H1 (cell line): ENCODE results near the gene MIEF2. TPM values are rescaled to one million over a fixed set of nuclear protein-coding genes. Genes with fewer than 3 reads are reported as not detected.

Experiments used
- CTCF ChIA-PET: fragments of 300-600 bp; sonication (Branson Sonifier 250); formaldehyde crosslinking; loops from one replicate; lab custom pipeline; 2021; ENCODE audit not compliant: partially characterized antibody; lab: Charles Lee
- POLR2A ChIA-PET: fragments of 300-600 bp; sonication (Branson Sonifier 250); formaldehyde crosslinking; loops from one replicate; lab custom pipeline; 2021; ENCODE audit warnings: inconsistent platforms; ENCODE audit not compliant: partially characterized antibody; lab: Charles Lee
- DNase-seq, 2 experiments: peaks; one replicate each; pipeline versions ENCODE4 v3.0.0 to v3.0.0-alpha.2; 2010 to 2022; ENCODE audit warnings: low spot score in 2 of 2, low read depth in 1 of 2, mixed read lengths in 1 of 2
- FAIRE-seq: peaks from 2 replicates; lab custom pipeline; 2011; peaks lifted over from hg19 to GRCh38; lab: Jason Lieb, UNC
- H2AFZ ChIP-seq: 2 replicates; pipeline ENCODE4 v1.8.1; 2012; ENCODE audit warnings: low read length, inconsistent platforms
- H2AK5ac ChIP-seq: 2 replicates; pipeline ENCODE4 v1.6.1; 2013; ENCODE audit warnings: low read depth, low read length
- H2BK120ac ChIP-seq: replicated peaks from 2 replicates; pipeline ENCODE3; 2013; ENCODE audit warnings: low read depth, low read length, inconsistent platforms
- H2BK12ac ChIP-seq: 2 replicates; pipeline ENCODE4 v1.6.1; 2013; ENCODE audit warnings: low read depth, low read length
- H2BK15ac ChIP-seq: 2 replicates; pipeline ENCODE4 v1.6.1; 2013; ENCODE audit warnings: low read length
- H2BK20ac ChIP-seq: 2 replicates; pipeline ENCODE4 v1.6.1; 2013; ENCODE audit warnings: low read length
- H2BK5ac ChIP-seq: 2 replicates; pipeline ENCODE4 v1.6.1; 2013; ENCODE audit warnings: low read depth, low read length
- H3K14ac ChIP-seq: 2 replicates; pipeline ENCODE4 v1.6.1; 2013; ENCODE audit warnings: inconsistent platforms; ENCODE audit not compliant: insufficient read length
- H3K18ac ChIP-seq: 2 replicates; pipeline ENCODE4 v1.6.1; 2013; ENCODE audit warnings: low read length; ENCODE audit errors: extremely low read depth
- H3K23ac ChIP-seq: 2 replicates; pipeline ENCODE4 v1.6.1; 2013; ENCODE audit warnings: inconsistent platforms; ENCODE audit not compliant: insufficient read length
- H3K23me2 ChIP-seq: 2 replicates; pipeline ENCODE4 v1.6.1; 2013; ENCODE audit warnings: low read depth, low read length
- H3K27ac ChIP-seq: 2 replicates; pipeline ENCODE4 v1.6.1; 2011; ENCODE audit warnings: low read depth, low read length, inconsistent platforms
- H3K27me3 ChIP-seq, 4 experiments: replicated peaks in 1 of 4; 1 replicate in 1 of 4; 2 replicates in 3 of 4; pipeline versions ENCODE4 v1.6.1 to v1.8.1; 2011 to 2013; ENCODE audit warnings: low read length in 3 of 4, mild to moderate bottlenecking in 3 of 4, inconsistent platforms in 2 of 4, mixed read lengths in 2 of 4, moderate library complexity in 1 of 4; ENCODE audit not compliant: control insufficient read depth in 3 of 4, insufficient read depth in 3 of 4; ENCODE audit errors: extremely low read depth in 1 of 4
- H3K36me3 ChIP-seq, 4 experiments: 2 replicates each; pipeline versions ENCODE4 v1.6.1 to v1.8.1; 2011 to 2013; ENCODE audit warnings: mild to moderate bottlenecking in 4 of 4, low read length in 3 of 4, moderate library complexity in 2 of 4, control low read depth in 1 of 4, inconsistent platforms in 1 of 4; ENCODE audit not compliant: insufficient read depth in 4 of 4, control insufficient read depth in 2 of 4
- H3K4ac ChIP-seq: replicated peaks from 2 replicates; pipeline ENCODE3; 2013; ENCODE audit warnings: low read length, low read depth, mixed read lengths, inconsistent platforms; ENCODE audit not compliant: insufficient read length
- H3K4me1 ChIP-seq, 4 experiments: replicated peaks in 1 of 4; 1 replicate in 1 of 4; 2 replicates in 3 of 4; pipeline versions ENCODE4 v1.6.1 to v1.8.1; 2011 to 2013; ENCODE audit warnings: low read length in 3 of 4, inconsistent platforms in 2 of 4, mixed read lengths in 1 of 4; ENCODE audit not compliant: insufficient read depth in 4 of 4, control insufficient read depth in 3 of 4
- H3K4me2 ChIP-seq, 2 experiments: 2 replicates each; pipeline versions ENCODE4 v1.6.1 to v1.8.1; 2011 to 2013; ENCODE audit warnings: low read depth in 2 of 2, low read length in 2 of 2, control low read depth in 1 of 2, inconsistent platforms in 1 of 2, mild to moderate bottlenecking in 1 of 2; ENCODE audit not compliant: insufficient read depth in 1 of 2
- H3K4me3 ChIP-seq, 4 experiments: fragments of 200-600, 300-600 bp in 1 of 4; sonication (generic), shearing (Covaris generic), sonication (Bioruptor Twin) in 1 of 4; 2 replicates each; pipeline versions ENCODE4 v1.5.1 to v1.8.1; 2011 to 2016; ENCODE audit warnings: low read length in 4 of 4, low read depth in 3 of 4, control low read depth in 2 of 4, inconsistent platforms in 2 of 4, mild to moderate bottlenecking in 2 of 4, mixed read lengths in 1 of 4, moderate library complexity in 1 of 4; ENCODE audit not compliant: insufficient read depth in 2 of 4; ENCODE audit errors: extremely low read depth in 1 of 4
- H3K56ac ChIP-seq: replicated peaks from 2 replicates; pipeline ENCODE3; 2013; ENCODE audit warnings: low read depth, mild to moderate bottlenecking, mixed read lengths, low read length, inconsistent platforms; ENCODE audit not compliant: insufficient read length
- H3K79me1 ChIP-seq: 2 replicates; pipeline ENCODE4 v1.6.1; 2013; ENCODE audit warnings: low read depth, low read length, control low read depth
- H3K79me2 ChIP-seq, 2 experiments: 2 replicates each; pipeline versions ENCODE4 v1.6.1 to v1.8.1; 2012 to 2013; ENCODE audit warnings: low read length in 2 of 2, mild to moderate bottlenecking in 2 of 2, inconsistent platforms in 1 of 2; ENCODE audit not compliant: insufficient read depth in 2 of 2, control insufficient read depth in 1 of 2
- H3K9ac ChIP-seq, 4 experiments: replicated peaks in 1 of 4; 1 replicate in 1 of 4; 2 replicates in 3 of 4; pipeline versions ENCODE4 v1.6.1 to v1.8.1; 2011 to 2013; ENCODE audit warnings: low read depth in 3 of 4, low read length in 3 of 4, control low read depth in 2 of 4, mild to moderate bottlenecking in 2 of 4, moderate library complexity in 2 of 4, inconsistent platforms in 1 of 4; ENCODE audit errors: extremely low read depth in 1 of 4
- H3K9me3 ChIP-seq, 2 experiments: 2 replicates each; pipeline versions ENCODE4 v1.6.1 to v1.8.1; 2012 to 2013; ENCODE audit warnings: mild to moderate bottlenecking in 2 of 2, moderate library complexity in 2 of 2, control low read depth in 1 of 2, inconsistent platforms in 1 of 2, low read depth in 1 of 2, low read length in 1 of 2, mixed read lengths in 1 of 2; ENCODE audit not compliant: insufficient read depth in 2 of 2
- H4K20me1 ChIP-seq, 2 experiments: replicated peaks in 1 of 2; 2 replicates each; pipeline versions ENCODE3 to v1.8.1; 2011 to 2013; ENCODE audit warnings: inconsistent platforms in 2 of 2, low read length in 2 of 2, mild to moderate bottlenecking in 1 of 2; ENCODE audit not compliant: insufficient read depth in 2 of 2, control insufficient read depth in 1 of 2
- H4K5ac ChIP-seq: 2 replicates; pipeline ENCODE4 v1.6.1; 2013; ENCODE audit warnings: low read length, low read depth, mixed read lengths, inconsistent platforms; ENCODE audit not compliant: insufficient read length
- H4K8ac ChIP-seq: 2 replicates; pipeline ENCODE4 v1.8.0; 2013; ENCODE audit warnings: mild to moderate bottlenecking, moderate library complexity, low read length, inconsistent platforms; ENCODE audit not compliant: insufficient read depth; ENCODE audit errors: extremely low read depth
- H4K91ac ChIP-seq: replicated peaks from 2 replicates; pipeline ENCODE3; 2013; ENCODE audit warnings: low read length, mixed read lengths, inconsistent platforms; ENCODE audit not compliant: insufficient read length
- CBX8 ChIP-seq: fragments of 300-800, 300-1000 bp; sonication (generic); IDR thresholded peaks from 2 replicates; pipeline ENCODE4 v1.7.1; 2016; ENCODE audit warnings: low read depth, low read length, borderline replicate concordance
- CHD2 ChIP-seq: IDR thresholded peaks from 2 replicates; pipeline ENCODE4 v1.6.1; 2012; ENCODE audit warnings: low read length, improper control_type of control experiment
- CTBP2 ChIP-seq: IDR thresholded peaks from 2 replicates; pipeline ENCODE4 v1.7.0; 2011; ENCODE audit warnings: borderline replicate concordance, mild to moderate bottlenecking, moderate library complexity, mixed read lengths, low read length; ENCODE audit not compliant: insufficient read depth, insufficient read length
- GTF2F1 ChIP-seq: IDR thresholded peaks from 2 replicates; pipeline ENCODE4 v1.6.1; 2012; ENCODE audit warnings: low read depth, low read length, improper control_type of control experiment, borderline replicate concordance
- HDAC2 ChIP-seq, 2 experiments: fragments of 300-600 bp in 1 of 2; sonication (generic) in 1 of 2; IDR thresholded peaks; 2 replicates each; pipeline ENCODE4 v1.6.1; 2011 to 2012; ENCODE audit warnings: low read depth in 2 of 2, low read length in 2 of 2, mild to moderate bottlenecking in 2 of 2, moderate library complexity in 2 of 2, borderline replicate concordance in 1 of 2, inconsistent platforms in 1 of 2
- JUND ChIP-seq: IDR thresholded peaks from 2 replicates; pipeline ENCODE4 v1.6.1; 2011; ENCODE audit warnings: mild to moderate bottlenecking, improper control_type of control experiment, low read length
- MAFK ChIP-seq: IDR thresholded peaks from 2 replicates; pipeline ENCODE4 v1.6.1; 2012; ENCODE audit warnings: low read depth, mild to moderate bottlenecking, improper control_type of control experiment, low read length
- MAX ChIP-seq: IDR thresholded peaks from 2 replicates; pipeline ENCODE4 v1.6.1; 2012; ENCODE audit warnings: inconsistent platforms
- RFX5 ChIP-seq: IDR thresholded peaks from 2 replicates; pipeline ENCODE4 v1.6.1; 2011; ENCODE audit warnings: low read depth, low read length, improper control_type of control experiment, borderline replicate concordance
- SIRT6 ChIP-seq: IDR thresholded peaks from one replicate; pipeline ENCODE4 v1.7.1; 2012; ENCODE audit warnings: low read length, inconsistent platforms
- TBP ChIP-seq: IDR thresholded peaks from 2 replicates; pipeline ENCODE4 v1.6.1; 2011; ENCODE audit warnings: low read depth, low read length, improper control_type of control experiment
- YY1 ChIP-seq: IDR thresholded peaks from 2 replicates; pipeline ENCODE4 v1.6.1; 2011; ENCODE audit warnings: low read depth, mild to moderate bottlenecking, low read length
- WGBS, 2 experiments: shearing (Covaris generic) in 1 of 2; methylation state at CpG; one replicate each; pipeline versions ENCODE4 v1.1.6 to v1.1.7; 2013 to 2015; ENCODE audit warnings: low lambda C conversion rate in 2 of 2, mixed read lengths in 2 of 2, inconsistent platforms in 1 of 2, low coverage in 1 of 2, missing lambda C conversion rate in 1 of 2; ENCODE audit not compliant: insufficient replicate concordance in 2 of 2, insufficient coverage in 1 of 2, insufficient read length in 1 of 2; ENCODE audit errors: extremely low coverage in 1 of 2, missing lambda C conversion rate in 1 of 2; 5-methylcytosine and 5-hydroxymethylcytosine counted together
- polyA plus RNA-seq, 7 experiments: library from polyadenylated mRNA; depleted of rRNA in 3 of 7; stranded (reverse) in 5 of 7; unstranded in 2 of 7; fragments of >200 nt in 5 of 7; fragments of 200-250 nt in 2 of 7; gene quantifications; 1 replicate in 5 of 7; 2 replicates in 1 of 7; 4 replicates in 1 of 7; pipeline versions ENCODE4 v1.2.1 to v1.2.3, GENCODE V29; 2011 to 2013; ENCODE audit warnings: missing spikeins in 2 of 7, mixed read lengths in 2 of 7
- total RNA-seq: library from RNA; stranded (reverse); fragmentation: NEBNext Ultra II Directional; extraction: Animal tissue kit (Norgen Biotek cat#: 25700); gene quantifications from 2 replicates; pipeline ENCODE4 v1.2.1, GENCODE V29; 2021

The MIEF2 gene
- total and polyA plus RNA-seq, 2 of the 8 experiments (the other 6 are each of a cell fraction or from before 2014, with no cell fraction given) = 9.9 to 24.9 TPM

DNA sequence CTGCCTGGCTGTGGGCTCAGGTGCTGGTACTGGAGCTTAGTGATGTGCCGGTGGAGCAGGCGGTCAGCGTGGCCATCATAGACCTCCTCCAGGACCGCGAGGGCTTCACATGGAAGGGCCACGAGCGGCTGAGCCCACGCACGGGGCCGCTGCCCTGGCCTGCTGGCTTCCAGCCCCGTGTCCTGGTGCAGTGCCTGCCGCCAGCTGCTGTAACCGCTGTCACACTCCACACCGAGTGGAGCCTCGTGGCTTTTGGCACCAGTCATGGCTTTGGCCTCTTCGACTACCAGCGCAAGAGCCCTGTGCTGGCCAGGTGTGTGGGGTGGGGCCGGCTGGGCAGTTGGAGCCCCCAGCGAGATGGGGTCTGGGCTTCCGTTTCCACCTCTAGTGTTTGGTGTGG is 23.0 kb upstream of the MIEF2 start:
- ChIA-PET CTCF (interaction anchor here (0.9 to 2.1 kb wide), 2 partner anchors 20 to 29 kb away, joined by 4 to 6 read pairs; no protein-coding TSS in a partner anchor), POLR2A (interaction anchor here (0.6 to 13.9 kb wide), 3 partner anchors 9 to 23 kb away, joined by 3 to 171 read pairs (median 4); partner anchors contain the start of genes FLII and MIEF2)
- WGBS, 2 experiments = 96% methylated on average over 19 of the region's 20 CpGs; no CpG with 5 or more reads in 1 of the 2 experiments
- no peak overlapping the region for H2BK15ac ChIP-seq
- FAIRE-seq (no peak), DNase-seq (no peak)
- H3K4me3 ChIP-seq = no peak overlapping the region
- no peak overlapping the region for H3K9ac ChIP-seq
- no peak overlapping the region for H4K91ac ChIP-seq
- H3K23me2 ChIP-seq = no peaks in the 10 kb centered on the region
- 0 out of 4 replicates have a peak, but pooled peaks cover 0 to 5% of the 10 kb centered on the region in 2 experiments for H3K79me2 ChIP-seq
- H3K27me3 ChIP-seq = peaks cover 0 to 2% (median 0%) of the 10 kb centered on the region in 4 experiments; a peak in 1 of 7 replicates
- peaks cover 28 to 67% (median 49%) of the 10 kb centered on the region in 4 experiments; a peak in 7 of 8 replicates for H3K36me3 ChIP-seq
- no peak overlapping the region for H3K4me2 ChIP-seq
- H2BK5ac ChIP-seq = no peak overlapping the region
- no peak overlapping the region for H3K56ac ChIP-seq
- no peak overlapping the region; the same call in 1 of the 2 replicates for H4K8ac ChIP-seq
- H4K5ac ChIP-seq = no peak overlapping the region
- no peaks in the 10 kb centered on the region for H3K9me3 ChIP-seq
- no peaks in the 10 kb centered on the region; a peak in 1 of 7 replicates for H3K4me1 ChIP-seq
- peaks cover 6 to 23% of the 10 kb centered on the region in 2 experiments for H4K20me1 ChIP-seq
- peaks cover 6% of the 10 kb centered on the region for H3K79me1 ChIP-seq
- H3K27ac ChIP-seq = no peak overlapping the region
- H3K23ac ChIP-seq = no peak overlapping the region
- H3K4ac ChIP-seq = no peak overlapping the region
- H3K18ac ChIP-seq = no peak overlapping the region
- no peak overlapping the region for H2BK120ac ChIP-seq
- H2AK5ac ChIP-seq = no peak overlapping the region
- no peak overlapping the region for H2AFZ ChIP-seq
- H2BK12ac ChIP-seq = no peak overlapping the region
- no peak overlapping the region for H2BK20ac ChIP-seq
- no peak overlapping the region for H3K14ac ChIP-seq
- TF ChIP-seq CHD2 (no peak), TBP (no peak), YY1 (no peak), JUND (no peak), HDAC2 (IDR thresholded peaks at IDR 0.05; ENCODE audit: borderline replicate concordance in 1 of 2, low read depth in 2 of 2, low read length in 2 of 2) (no peak), GTF2F1 (no peak), MAX (no peak), RFX5 (no peak), MAFK (no peak), CTBP2 (no peak), SIRT6 (no peak), CBX8 (no peak)
